HEK293 (cell line): ENCODE results near the gene SLC1A7.

Experiments
- CTCF ChIA-PET: fragments of 350-600 bp; formaldehyde crosslinking; extraction: SDS; loops from one replicate; lab custom pipeline; 2021; ENCODE audit warnings: antibody characterized with exemption; lab: Yijun Ruan, JAX
- POLR2A ChIA-PET: fragments of 300-600 bp; formaldehyde crosslinking; extraction: SDS; loops from one replicate; lab custom pipeline; 2020; ENCODE audit warnings: antibody characterized with exemption, inconsistent platforms; lab: Yijun Ruan, JAX
- H3K27ac ChIP-seq: fragments of 200-500 bp; sonication (Bioruptor generic); 2 replicates; pipeline ENCODE4 v1.5.1; 2014; ENCODE audit warnings: low read depth, low read length, control low read depth, inconsistent platforms; ENCODE audit errors: extremely low read depth
- H3K36me3 ChIP-seq, 2 experiments: fragments of 200-500 bp in 1 of 2; sonication (Bioruptor generic) in 1 of 2; 1 replicate in 1 of 2; 2 replicates in 1 of 2; pipeline ENCODE4 v1.5.1; 2014 to 2017; ENCODE audit warnings: inconsistent platforms in 2 of 2, low read length in 2 of 2; ENCODE audit not compliant: control insufficient read depth in 2 of 2, insufficient read depth in 1 of 2
- H3K4me1 ChIP-seq: fragments of 200-500 bp; sonication (Bioruptor generic); 2 replicates; pipeline ENCODE4 v1.5.1; 2014; ENCODE audit warnings: mild to moderate bottlenecking, low read length, inconsistent platforms; ENCODE audit not compliant: control insufficient read depth, insufficient read depth
- H3K4me3 ChIP-seq: 2 replicates; pipeline ENCODE4 v1.5.1; 2011; ENCODE audit warnings: low read depth, mild to moderate bottlenecking, control low read depth, low read length, moderate library complexity
- H3K9me3 ChIP-seq: fragments of 200-500 bp; sonication (Bioruptor generic); 2 replicates; pipeline ENCODE4 v1.5.1; 2014; ENCODE audit warnings: low read depth, low read length, inconsistent platforms; ENCODE audit not compliant: control insufficient read depth, insufficient read depth
- EGR2 ChIP-seq: fragments of 450-650 bp; formaldehyde crosslinking; IDR thresholded peaks from 2 replicates; pipeline ENCODE4 v1.5.1; 2016; ENCODE audit warnings: low read depth, missing biosample characterization, missing genetic modification characterization
- GFI1B ChIP-seq: fragments of 450-650 bp; formaldehyde crosslinking; IDR thresholded peaks from 2 replicates; pipeline ENCODE4 v1.5.1; 2016; ENCODE audit warnings: missing biosample characterization, missing genetic modification characterization
- IKZF3 ChIP-seq: fragments of 450-650 bp; IDR thresholded peaks from 2 replicates; pipeline ENCODE4 v1.5.0; 2018; ENCODE audit warnings: missing biosample characterization, mild to moderate bottlenecking, missing genetic modification characterization, moderate library complexity
- PRDM10 ChIP-seq: fragments of 450-650 bp; formaldehyde crosslinking; IDR thresholded peaks from 2 replicates; pipeline ENCODE4 v1.5.1; 2016; ENCODE audit warnings: missing biosample characterization, missing genetic modification characterization
- PRDM2 ChIP-seq: fragments of 450-650 bp; formaldehyde crosslinking; IDR thresholded peaks from 2 replicates; pipeline ENCODE4 v1.5.1; 2016; ENCODE audit warnings: missing biosample characterization, missing genetic modification characterization, borderline replicate concordance
- ZBTB8A ChIP-seq: fragments of 450-650 bp; formaldehyde crosslinking; IDR thresholded peaks from 2 replicates; pipeline ENCODE4 v1.5.1; 2016; ENCODE audit warnings: missing biosample characterization, missing genetic modification characterization
- ZNF292 ChIP-seq: fragments of 450-650 bp; formaldehyde crosslinking; IDR thresholded peaks from 2 replicates; pipeline ENCODE4 v1.5.1; 2016; ENCODE audit warnings: low read depth, missing biosample characterization, missing genetic modification characterization, borderline replicate concordance
- ZNF488 ChIP-seq: fragments of 450-650 bp; formaldehyde crosslinking; IDR thresholded peaks from 2 replicates; pipeline ENCODE4 v1.5.1; 2016; ENCODE audit warnings: missing biosample characterization, missing genetic modification characterization
- ZNF510 ChIP-seq: fragments of 450-650 bp; formaldehyde crosslinking; IDR thresholded peaks from 2 replicates; pipeline ENCODE4 v1.5.1; 2018; ENCODE audit warnings: mild to moderate bottlenecking, missing genetic modification characterization, missing biosample characterization; ENCODE audit not compliant: insufficient replicate concordance
- ZNF518A ChIP-seq: fragments of 450-650 bp; formaldehyde crosslinking; conservative IDR thresholded peaks from 2 replicates; pipeline ENCODE4 v1.5.1; 2016; ENCODE audit warnings: low read depth, missing biosample characterization, missing genetic modification characterization
- ZNF707 ChIP-seq: fragments of 450-650 bp; formaldehyde crosslinking; IDR thresholded peaks from 2 replicates; pipeline ENCODE4 v1.5.1; 2016; ENCODE audit warnings: missing biosample characterization, missing genetic modification characterization
- ZNF747 ChIP-seq: fragments of 450-650 bp; formaldehyde crosslinking; IDR thresholded peaks from 2 replicates; pipeline ENCODE4 v1.5.1; 2016; ENCODE audit warnings: missing biosample characterization, missing genetic modification characterization
- ZNF76 ChIP-seq: fragments of 450-650 bp; formaldehyde crosslinking; IDR thresholded peaks from 2 replicates; pipeline ENCODE4; 2016; ENCODE audit warnings: low read depth, missing biosample characterization, missing genetic modification characterization, borderline replicate concordance

SLC1A7 gene

GRCh38 chr1:53046930-53047329 is 95.5 kb downstream of the SLC1A7 start (continued):
- TF ChIP-seq ZNF747 (tag by site-specific recombination) (no peak), ZNF76 (tag by site-specific recombination) (no peak), ZBTB8A (tag by site-specific recombination) (no peak), PRDM10 (tag by site-specific recombination) (peak; percentile 42; the same call in 1 of the 2 replicates), IKZF3 (tag by site-specific recombination) (0 out of 2 replicates have a peak, but pooled peaks have one; percentile 27), GFI1B (tag by site-specific recombination) (no peak), ZNF292 (tag by site-specific recombination) (no peak), ZNF707 (tag by site-specific recombination) (no peak), ZNF518A (no peak), PRDM2 (tag by site-specific recombination) (no peak), EGR2 (tag by site-specific recombination) (no peak)

- ChIA-PET POLR2A (no interaction called here), CTCF (interaction anchor here (0.7 kb wide), 1 partner anchor 229 kb away, joined by 3 read pairs; no protein-coding TSS in a partner anchor)
- H3K4me1 ChIP-seq = peaks cover 5% of the 10 kb centered on the region; the same call in 1 of the 2 replicates
- peaks cover 0 to 12% of the 10 kb centered on the region in 2 experiments; a peak in 1 of 3 replicates for H3K36me3 ChIP-seq
- H3K9me3 ChIP-seq = no peaks in the 10 kb centered on the region
- TF ChIP-seq ZNF510 (tag by site-specific recombination) = no peak
- no peak for TF ChIP-seq ZNF488 (tag by site-specific recombination)
- TF ChIP-seq, all 188 proteins: peak for 0
- Histone ChIP-seq H3K27ac (no peak overlapping the region), H3K4me3 (no peak overlapping the region)
These were observed 97.5 kb downstream of the SLC1A7 start for GRCh38 chr1:53044926-53045325.
